Astrocyte of the cerebellum (primary cell): ENCODE results near the gene CYP19A1.

Source experiments
- DNase-seq: peaks from one replicate; pipeline ENCODE4 v3.0.0-alpha.2; 2011; ENCODE audit warnings: low read depth
- H3K4me3 ChIP-seq: 2 replicates; pipeline ENCODE4 v1.5.1; 2011; ENCODE audit warnings: mild to moderate bottlenecking, low read depth, low read length, moderate library complexity
- in situ Hi-C: cut with HindIII; loops from 2 replicates; pipeline ENCODE4 v1.10.0; 2017; ENCODE audit warnings: low sequenced_read_pairs
- TF ChIP-seq, protein P1 (sequence below): IDR thresholded peaks from 2 replicates; pipeline ENCODE4 v1.5.1; 2012; ENCODE audit warnings: low read length, low read depth, moderate library complexity, mild to moderate bottlenecking; ENCODE audit errors: missing control alignments

The CYP19A1 gene

DNA sequence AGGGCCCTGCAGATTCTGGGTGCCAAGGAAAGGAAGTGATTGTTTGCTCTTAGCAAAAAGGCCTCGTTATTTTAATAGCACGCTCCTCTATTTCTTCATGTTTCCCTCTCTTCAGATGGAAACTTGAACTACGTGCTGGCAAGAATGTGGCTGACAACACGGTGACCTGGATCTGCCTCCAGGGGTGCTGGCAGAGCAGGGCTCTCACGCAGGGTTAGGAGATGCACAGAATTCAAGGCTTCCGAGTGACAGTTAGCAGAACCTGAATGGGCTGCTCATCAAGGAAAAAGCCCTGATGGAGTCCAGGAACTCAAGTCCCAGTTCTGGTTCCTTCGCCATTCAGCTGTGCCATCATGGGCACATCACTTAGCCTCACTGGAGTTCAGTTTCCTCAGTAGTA, 22.7 kb downstream of the CYP19A1 start:
- TF ChIP-seq, protein P1, sequence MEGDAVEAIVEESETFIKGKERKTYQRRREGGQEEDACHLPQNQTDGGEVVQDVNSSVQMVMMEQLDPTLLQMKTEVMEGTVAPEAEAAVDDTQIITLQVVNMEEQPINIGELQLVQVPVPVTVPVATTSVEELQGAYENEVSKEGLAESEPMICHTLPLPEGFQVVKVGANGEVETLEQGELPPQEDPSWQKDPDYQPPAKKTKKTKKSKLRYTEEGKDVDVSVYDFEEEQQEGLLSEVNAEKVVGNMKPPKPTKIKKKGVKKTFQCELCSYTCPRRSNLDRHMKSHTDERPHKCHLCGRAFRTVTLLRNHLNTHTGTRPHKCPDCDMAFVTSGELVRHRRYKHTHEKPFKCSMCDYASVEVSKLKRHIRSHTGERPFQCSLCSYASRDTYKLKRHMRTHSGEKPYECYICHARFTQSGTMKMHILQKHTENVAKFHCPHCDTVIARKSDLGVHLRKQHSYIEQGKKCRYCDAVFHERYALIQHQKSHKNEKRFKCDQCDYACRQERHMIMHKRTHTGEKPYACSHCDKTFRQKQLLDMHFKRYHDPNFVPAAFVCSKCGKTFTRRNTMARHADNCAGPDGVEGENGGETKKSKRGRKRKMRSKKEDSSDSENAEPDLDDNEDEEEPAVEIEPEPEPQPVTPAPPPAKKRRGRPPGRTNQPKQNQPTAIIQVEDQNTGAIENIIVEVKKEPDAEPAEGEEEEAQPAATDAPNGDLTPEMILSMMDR: no peak
- in situ Hi-C loops: no loop called here
- no peak overlapping the region for H3K4me3 ChIP-seq
- DNase-seq: no peak

DNA sequence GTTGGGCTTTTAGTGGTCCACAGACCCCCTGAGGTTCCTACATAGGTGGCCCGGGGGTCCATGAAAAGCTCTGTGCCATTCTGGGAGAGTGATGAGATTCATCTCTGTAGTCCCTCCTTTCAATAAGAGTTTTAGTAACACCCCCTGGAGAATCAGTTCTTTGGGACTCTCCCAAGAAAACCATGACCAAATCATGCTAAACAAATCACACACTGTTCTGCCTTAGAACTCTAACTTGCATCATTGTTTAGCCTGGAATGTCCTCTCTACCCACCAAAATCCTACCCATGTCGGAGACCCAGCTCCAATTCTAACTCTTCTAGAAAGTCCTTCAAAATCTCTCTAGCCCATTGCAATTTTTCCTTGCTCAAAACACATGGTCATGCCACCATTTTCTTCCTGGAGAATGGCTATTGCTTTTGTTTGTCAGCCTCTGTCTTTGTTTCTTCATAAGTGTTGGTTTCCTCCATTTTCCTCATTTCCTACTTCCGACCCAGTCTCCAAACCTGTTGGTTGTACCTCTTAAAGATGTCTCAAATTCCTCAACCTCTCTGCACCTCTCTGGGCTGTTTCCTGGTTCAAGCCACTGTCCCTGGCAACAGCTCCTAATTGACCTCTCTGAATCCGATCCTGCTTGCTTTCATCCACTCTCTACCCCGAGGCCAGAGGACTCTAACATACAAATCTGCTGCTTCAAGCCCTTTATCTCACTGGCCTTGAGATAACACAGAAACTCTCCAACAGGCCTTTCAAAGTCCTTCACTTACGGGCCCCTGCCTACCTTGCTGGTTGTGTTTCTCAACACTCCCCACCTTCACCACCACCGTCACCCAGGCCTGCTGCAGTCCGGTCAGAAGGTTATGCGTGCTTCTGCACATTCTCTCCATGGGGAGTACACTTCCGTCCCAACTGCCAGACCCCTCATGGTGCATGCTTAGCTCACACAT, 23.7 kb downstream of the CYP19A1 start:
- no peak overlapping the region for H3K4me3 ChIP-seq
- DNase-seq: no peak
- in situ Hi-C loops: no loop called here
- TF ChIP-seq, protein P1: no peak

DNA sequence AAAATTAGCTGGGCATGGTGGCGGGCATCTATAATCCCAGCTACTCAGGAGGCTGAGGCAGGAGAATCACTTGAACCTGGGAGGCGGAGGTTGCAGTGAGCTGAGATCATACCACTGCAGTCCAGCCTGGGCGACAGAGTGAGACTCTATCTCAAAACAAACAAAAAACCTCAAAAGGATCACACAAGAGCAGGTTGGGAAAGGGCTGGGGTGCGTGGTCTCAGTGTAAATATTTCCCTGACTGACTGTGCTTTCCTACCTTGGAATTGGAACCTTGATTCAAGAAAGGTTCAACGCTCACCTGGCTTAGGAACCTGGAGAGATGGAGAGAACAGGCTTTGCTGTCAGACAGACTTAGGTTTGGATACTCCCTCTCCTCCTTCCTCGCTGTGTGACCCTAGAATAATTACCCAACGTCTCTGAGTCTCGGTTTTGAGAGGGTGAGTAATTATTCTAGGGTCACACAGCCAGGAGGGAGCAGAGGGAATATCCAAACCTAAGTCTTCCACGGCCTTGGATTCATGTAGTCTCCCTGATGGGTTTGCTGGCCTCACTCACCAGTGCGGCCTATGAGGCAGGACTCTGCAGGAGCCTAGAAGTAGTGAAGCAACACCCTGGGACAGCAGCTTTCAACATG, 24.6 kb downstream of the CYP19A1 start:
- in situ Hi-C loops: no loop called here
- H3K4me3 ChIP-seq: no peak overlapping the region
- TF ChIP-seq, protein P1: no peak
- DNase-seq: no peak

DNA sequence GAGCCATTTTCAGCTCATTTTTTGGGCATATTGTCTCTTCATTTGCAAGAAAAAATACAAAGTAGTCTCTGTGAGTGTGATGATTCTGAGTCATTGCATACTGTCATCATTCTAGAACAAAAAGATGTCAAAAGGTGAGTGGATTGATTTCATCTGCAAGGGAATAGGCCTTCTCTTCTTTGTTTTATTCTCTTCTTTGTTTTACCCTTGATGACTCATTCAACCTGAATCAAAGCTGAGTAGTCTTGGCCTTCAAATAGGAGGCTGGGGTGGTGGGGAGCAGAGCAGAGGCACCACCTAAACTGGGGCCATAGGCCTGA, 25.4 kb downstream of the CYP19A1 start:
- in situ Hi-C loops: no loop called here
- TF ChIP-seq, protein P1: no peak
- no peak overlapping the region for H3K4me3 ChIP-seq
- no peak for DNase-seq

DNA sequence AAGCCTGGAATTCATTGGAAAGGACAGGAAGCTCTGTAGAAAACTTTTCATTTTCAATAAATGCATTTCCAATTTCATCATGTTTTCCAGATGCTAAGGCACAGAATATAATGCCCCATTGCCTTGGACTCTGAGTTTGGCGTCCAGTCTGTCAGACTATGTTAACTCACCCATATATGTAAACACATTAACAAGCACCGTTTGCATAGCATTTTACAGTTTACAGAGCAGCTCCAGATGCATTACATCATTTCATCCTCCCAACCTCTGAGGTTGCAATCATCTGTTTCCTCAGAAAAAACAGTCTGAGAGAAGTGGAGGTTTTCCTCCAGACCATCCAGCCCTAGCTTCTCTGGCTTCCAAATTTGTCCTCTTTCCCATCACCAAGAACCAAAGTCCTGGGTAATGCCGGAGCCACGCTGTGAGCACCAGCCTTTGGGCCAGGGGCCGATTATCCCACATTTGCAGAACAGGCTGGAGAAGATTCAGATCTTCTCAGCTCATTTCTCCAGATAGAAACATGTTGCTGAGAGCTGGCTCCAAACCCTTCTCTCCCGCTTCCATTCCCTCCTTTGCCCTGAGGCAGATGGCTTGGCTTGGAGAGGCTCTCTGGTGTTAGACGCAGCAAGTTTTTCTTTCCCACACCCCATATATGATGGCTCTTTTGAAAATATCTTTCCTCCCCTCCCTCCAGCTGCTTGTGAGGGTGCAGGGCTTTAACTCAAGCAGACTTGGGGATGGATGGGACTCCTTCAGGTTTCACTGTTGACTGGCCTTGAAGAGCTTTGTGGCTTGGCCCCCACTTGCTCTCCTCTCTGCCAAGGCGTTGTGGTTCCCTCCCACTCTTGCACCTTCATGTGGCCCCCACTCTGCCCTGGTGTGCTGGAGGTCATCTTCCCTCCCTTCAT, 26.0 kb downstream of the CYP19A1 start:
- H3K4me3 ChIP-seq: no peak overlapping the region
- in situ Hi-C loops: no loop called here
- TF ChIP-seq, protein P1: no peak
- DNase-seq: peak; percentile 44

DNA sequence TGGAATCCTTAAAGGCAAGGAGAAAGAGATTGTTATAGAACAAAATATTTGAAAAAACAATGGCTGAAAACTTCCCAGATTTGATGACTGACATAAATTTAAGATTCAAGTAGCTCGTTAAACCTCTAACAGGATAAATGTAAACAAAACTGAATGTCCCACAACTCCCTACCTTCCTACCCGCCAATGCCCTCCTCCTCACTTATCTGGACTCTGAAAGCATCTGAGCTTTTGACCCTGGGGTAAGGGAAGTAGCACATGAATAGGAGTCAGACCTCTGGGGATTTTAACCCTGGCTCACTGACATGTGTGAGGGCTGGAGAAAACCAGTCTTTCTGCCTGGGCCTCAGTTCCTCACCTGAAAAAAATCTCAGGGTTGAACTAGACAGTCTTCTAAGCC, 26.9 kb downstream of the CYP19A1 start:
- H3K4me3 ChIP-seq: no peak overlapping the region
- in situ Hi-C loops: no loop called here
- TF ChIP-seq, protein P1: no peak
- no peak for DNase-seq
